GM20000 (cell line): ENCODE results near the gene VPS13D.

ENCODE experiments used
- DNase-seq: peaks from one replicate; pipeline ENCODE4 v3.0.0; 2012; ENCODE audit warnings: low spot score
- CTCF ChIP-seq: IDR thresholded peaks from 2 replicates; pipeline ENCODE4 v1.5.1; 2012; ENCODE audit warnings: mild to moderate bottlenecking, control low read depth; ENCODE audit errors: extremely low read depth, missing control alignments

The VPS13D gene

GRCh38 chr1:12539705-12540579 lies 310.1 kb downstream of the VPS13D start:
- DNase-seq, result no peak
- no peak for TF ChIP-seq CTCF

- no peak for DNase-seq
- TF ChIP-seq CTCF, result no peak
These were observed 310.9 kb downstream of the VPS13D start for GRCh38 chr1:12540580-12541273.

- no peak for DNase-seq
- TF ChIP-seq CTCF, result no peak
These were observed 311.7 kb downstream of the VPS13D start for GRCh38 chr1:12541274-12542137.

GRCh38 chr1:12542138-12542465 lies 312.3 kb downstream of the VPS13D start:
- no peak for TF ChIP-seq CTCF
- no peak for DNase-seq

GRCh38 chr1:12542616-12543592 lies 313.1 kb downstream of the VPS13D start:
- no peak for TF ChIP-seq CTCF
- DNase-seq, result no peak

- TF ChIP-seq CTCF, result no peak
- DNase-seq, result no peak
These were observed 313.9 kb downstream of the VPS13D start for GRCh38 chr1:12543740-12544154.
